IPS DF 4.7 (cell line): Measurements from ENCODE around the gene TSHZ3.

Source experiments
- DNase-seq: peaks from one replicate; pipeline ENCODE4 v3.0.0-alpha.2; 2013; ENCODE audit warnings: low spot score; ENCODE audit errors: extremely low read depth

TSHZ3 gene

DNA sequence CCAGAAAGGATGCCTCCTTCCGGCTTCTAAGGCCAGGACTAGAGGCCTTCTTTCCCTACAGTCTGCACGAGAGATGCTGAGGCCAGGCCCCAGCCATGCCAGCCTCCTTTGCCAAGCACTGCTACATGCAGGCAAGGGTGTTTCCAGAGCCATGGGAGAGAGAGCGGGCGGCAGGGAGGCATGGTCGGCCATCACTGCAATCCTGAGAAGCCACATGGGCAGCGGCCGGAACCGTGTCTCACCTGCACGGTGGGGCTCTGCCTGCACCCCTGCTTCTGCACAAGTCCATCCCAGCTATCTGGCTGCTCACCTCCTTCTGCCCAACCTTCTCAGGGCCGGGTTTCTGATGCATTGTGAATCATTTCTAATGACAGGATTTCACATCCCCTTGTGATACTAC lies 35.1 kb downstream of the TSHZ3 start:
- no peak for DNase-seq

DNA sequence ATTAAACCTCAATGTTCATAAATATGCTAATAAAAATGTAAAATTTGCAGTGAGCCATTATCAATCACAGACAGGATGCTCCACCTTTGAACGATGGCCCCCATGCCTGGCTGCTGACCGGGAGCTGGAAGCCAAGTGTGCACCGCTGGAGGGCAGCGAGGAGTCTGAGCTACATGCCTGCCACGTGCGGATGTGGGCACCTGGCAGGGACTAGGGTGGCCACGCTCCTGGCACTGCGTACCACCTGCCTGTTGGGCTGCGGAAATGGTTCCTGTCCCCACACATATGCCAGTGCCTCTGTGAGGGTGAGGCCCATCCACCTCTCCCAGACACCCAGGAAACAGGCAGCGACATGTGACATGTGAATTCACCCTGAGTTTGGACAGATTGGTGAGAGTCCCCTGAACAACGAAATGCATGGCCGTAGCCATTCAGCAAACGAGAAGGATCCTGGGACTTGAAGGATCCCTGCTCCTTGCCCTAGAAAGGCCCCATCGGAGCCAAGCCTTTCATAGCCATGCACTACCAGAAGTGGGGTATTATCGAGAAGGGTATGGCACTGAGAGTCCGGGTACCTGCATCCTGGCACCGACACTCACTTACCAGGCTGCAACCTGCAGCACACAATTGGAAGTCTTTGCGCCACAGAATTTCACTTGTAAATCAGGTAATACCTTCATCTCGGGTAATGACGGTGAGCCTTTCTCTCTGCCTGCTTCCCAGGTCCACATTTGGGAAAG lies 35.8 kb downstream of the TSHZ3 start:
- no peak for DNase-seq

DNA sequence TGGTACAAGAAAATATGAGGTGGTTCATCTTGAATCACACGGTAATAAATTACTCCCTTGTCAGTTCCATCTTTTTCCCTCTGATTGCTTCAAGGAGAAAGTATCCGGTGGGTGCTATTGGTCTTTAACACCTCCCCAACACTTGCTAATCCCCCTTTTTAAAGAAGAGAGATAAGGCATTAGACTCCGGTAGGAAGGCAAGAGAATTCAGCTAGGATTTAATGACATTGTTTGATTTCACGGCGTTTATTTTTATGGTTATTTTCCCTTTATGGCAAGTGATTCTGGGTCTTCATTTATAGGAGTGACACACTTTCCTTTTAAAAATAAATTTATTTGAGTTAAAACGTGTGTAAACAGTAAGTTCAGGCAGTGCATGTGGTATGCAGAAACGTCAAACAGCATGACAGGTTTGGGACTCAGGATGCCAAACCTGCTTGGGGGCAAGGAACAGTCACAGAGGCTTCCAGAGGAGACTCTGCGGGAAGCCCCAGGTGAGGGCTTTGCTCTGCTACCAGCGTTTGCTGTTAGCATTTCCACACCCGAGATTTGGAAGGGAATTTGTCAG lies 36.5 kb downstream of the TSHZ3 start:
- DNase-seq, result no peak

DNA sequence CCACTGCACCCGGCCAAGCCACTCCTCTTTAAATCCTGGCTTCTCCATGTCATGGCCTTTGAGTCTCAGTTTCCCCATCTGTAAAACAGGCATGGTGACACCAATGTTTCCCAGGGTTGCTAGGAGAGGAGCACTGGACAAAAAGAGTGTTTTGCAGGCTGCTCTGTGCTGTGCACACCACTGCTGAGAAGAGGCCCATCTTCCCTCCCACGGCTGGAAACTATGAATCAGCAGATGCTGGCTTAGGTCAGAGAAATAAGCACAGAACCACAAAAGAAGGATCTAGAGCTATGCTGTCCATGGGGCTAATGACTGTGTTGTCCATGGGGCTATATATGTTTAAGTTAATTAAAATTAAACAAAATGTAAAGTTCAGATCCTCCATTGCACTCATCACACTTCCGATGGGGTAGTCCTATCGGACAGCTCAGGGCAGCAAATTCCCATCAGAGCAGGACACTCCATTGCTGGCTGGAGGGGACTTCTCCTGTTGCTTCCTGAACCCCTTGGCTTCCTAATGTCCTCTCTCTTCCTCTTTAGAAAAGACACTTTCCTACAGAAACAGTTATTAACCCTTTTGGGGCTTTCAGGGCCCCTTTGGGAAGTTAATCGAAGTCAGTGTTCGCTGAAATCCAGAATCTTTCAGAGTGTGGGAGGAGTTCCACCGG lies 37.1 kb downstream of the TSHZ3 start:
- no peak for DNase-seq

DNA sequence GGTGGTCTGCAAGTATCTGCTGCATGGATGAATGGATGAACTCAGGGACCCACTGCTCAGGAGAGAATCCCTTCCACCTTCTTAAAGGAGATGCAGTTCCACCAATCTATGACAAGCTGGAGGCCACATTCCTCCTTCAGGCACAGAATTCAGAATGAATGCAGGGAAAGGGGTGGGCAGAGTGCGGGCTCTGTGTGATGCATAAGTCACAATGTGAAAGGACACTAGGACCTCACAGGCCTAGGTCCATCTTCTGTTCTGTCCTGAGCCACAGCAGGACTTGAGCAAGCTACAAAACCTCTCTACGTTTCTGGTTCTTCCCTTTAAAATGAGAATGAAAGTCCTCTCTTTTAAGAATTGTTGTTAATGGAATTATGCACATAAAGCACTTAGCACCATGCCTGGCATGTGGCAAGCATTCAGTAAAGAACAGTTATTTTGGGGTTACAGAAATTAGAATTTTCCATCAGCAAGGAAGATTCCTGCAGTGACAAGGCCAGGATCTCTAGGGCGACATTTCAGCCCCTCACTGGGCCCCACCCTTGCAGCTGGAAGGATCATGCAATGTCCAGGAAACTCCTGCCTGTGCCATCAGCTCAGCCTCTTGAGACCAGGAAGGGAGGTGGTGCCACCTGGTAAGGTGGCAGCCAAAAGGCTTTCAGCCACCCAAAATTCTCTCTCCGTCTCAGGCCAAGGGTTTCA lies 38.7 kb downstream of the TSHZ3 start:
- DNase-seq, result no peak

DNA sequence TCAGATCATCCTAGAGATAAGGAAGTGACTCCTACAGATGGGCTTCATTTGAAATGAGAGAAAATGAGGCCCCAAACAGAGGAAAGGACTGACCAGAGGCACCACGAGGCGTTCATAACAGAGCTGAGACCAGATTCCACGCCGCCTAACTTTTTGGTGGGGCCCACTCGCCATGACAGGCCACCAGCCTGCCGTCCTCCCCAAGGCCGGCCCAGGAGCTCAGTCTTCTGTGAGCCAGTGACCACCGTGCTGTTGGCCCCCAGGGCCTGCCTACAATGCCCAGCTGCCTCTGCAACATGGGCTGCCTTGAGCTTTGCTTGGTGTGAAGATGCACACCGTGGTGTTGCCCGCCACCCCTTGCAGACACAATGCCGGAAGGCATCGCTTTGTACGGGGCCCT lies 40.5 kb downstream of the TSHZ3 start:
- DNase-seq, result no peak

DNA sequence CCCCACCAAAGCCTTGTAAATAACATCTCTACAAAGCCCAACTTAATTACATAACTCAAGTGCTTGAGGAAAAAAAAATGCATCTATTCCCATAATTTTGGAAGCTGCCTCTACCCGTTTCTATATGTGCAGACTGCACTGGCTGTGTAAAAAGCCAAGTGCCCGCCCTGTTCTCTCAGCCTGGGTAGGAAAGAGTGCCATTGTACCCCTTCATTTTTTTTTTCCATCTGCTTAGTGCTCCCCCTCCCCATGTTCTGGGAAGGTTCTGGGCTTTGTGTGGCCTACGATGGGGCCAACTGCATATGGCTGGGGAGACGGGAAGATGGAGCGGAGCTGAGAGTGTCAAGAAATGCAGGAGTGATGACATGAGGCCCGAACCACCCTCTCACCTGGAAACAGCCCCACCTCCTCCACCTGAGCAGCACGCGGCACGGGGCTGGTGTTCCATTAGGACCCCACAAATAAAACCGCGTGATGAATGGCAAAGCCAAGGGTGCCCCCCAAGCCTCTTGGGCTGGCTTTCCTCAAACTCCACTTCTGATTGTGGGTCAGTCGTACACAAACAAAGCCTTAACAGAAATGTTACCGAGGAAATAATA lies 42.1 kb downstream of the TSHZ3 start:
- DNase-seq, result no peak

DNA sequence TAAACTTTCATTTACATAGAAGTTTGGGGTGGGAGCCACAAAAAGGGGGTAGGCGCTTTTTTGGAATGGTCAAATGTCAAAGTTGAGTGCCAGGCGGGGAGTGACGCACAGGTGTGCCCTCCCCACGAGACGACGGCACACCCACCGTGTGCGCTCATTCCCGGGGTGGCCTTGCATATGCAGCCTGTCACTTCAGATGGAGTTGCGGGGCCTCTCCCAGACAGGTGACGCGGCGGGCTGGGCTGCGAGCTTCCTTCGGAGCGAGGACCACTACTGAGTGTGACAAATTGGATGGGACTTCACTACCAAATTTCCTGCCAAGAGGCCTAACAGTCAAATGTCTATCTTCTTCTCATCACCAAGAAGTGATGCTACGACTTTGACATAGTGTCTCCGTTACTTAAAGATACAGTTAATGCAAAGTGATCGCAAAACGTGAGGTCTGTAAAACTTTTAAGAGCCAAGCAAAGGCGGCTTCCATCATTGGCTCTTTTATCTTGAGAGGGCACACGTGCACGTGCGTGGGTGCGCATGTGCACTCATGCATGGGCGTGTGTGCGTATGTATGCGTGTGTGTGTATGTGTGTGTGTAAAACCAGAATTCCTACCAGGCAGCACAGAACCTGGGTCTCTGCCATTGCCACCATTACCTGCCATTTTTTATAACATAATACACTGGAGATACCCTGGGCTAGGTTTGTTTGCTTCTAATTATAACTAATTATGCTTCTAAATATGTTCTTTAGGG lies 43.1 kb downstream of the TSHZ3 start:
- no peak for DNase-seq

DNA sequence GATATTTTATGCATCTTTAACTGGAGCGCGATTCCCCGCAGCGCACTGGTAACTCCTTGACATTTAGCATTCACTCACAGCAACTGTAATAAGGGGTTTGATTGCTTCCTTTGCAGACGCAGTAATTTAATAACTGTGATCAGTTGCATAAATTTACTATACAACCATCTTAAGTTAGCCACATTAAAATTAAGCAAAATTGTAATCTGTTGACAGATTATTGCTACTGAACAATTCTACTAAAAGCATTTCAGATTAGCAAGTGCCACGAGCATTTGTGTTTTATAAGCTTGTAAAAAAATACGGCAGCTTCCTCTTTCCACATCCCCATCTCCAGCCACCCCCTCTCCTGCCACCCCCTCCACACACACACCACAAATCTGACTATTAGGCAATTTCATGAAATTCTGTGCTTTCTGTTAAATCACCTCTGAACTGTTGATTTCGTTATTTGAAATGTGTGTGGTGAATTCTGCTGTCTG lies 44.4 kb downstream of the TSHZ3 start:
- no peak for DNase-seq

DNA sequence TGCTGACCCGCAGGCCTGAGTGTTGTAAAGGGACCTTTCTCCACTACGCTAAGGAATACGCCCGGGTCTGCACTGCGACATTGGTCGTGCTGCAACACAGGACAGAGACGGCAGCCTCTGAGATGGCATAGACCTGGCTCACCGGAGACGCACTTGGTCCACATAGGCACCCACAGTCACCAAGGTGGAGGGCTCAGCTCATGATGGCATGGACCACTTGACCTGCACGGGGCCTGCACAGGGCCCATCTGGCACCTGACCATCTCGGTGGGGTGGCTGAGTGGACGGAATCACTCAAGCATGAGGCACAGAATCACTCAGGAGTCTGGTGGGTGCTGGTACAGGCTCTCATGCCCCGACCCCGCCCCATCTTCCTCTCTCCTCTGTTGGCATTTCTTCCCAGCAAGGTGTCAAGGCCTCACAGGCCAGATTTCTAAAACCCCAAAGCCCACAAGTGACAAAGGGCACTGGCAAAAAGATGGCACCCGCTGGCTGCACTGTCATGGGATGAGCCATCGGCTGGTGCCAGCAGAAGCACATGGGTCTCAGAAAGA lies 45.9 kb downstream of the TSHZ3 start:
- DNase-seq, result no peak

DNA sequence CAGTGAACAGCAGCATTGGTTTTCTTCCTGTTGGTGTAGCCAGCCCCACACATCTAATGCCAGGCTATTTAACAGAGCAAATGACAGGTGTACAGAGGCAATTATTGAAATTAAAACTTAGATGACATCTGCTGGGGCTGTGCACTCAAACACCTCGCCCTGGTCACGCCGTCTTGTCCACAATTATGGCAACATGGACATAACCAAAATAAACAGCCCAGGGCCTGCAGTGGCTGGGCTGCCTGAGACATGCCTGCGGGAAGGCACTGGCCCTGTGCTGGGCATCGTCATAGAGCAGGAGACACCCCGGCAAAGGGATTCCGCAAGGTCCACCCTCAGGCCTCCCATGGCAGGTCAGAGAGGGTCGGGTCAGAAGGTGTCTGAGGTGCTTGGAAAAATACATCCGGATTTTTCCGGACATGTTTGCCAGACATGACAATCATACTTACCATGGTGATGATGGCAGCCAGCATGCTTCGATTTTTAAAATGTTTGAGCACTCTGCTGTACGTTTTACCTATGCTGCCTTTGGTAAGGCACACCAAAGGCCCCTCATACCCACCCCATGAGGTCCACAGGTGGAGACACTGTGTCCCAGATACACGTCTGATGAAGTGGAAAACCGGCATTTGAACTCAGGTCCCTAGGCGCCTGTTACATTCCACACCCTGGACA lies 47.8 kb downstream of the TSHZ3 start:
- DNase-seq, result no peak

DNA sequence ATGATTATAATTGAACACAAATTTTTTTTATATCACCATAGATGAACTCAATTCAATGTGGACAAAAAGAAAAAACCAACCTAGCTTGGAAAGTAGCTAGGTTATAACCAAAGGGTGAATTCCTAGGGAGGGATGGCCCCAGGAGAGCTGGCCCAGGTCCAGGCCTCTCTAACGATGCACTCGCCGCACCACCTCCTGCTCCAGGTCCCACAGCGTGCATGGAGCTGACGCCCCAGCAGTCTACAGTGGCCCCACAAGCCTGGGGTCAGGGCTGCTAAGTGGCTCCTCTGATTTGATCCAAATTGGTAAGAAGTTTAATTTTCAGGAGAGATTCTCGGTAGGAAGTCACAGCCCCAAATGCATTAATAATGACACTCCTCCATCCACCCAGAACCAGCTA lies 48.8 kb downstream of the TSHZ3 start:
- no peak for DNase-seq

DNA sequence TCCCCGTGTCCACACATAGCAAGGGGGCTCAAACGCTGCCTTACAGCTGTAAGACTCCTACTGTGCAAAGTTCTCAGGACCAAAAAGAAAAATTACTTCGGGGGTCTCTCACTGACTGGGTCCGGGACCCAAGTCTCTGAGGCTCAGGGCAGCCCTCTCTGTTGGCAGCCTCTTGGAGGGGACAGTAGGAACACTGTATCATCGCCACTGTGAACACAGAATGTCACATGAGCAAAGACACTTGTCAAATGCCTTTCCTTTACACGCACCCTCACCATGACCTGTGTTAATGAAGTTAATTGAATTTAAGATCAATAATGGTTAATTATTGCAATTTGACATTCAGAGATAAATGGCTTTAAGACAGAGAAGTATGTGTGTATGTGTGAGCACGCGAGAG lies 49.6 kb downstream of the TSHZ3 start:
- DNase-seq, result no peak

DNA sequence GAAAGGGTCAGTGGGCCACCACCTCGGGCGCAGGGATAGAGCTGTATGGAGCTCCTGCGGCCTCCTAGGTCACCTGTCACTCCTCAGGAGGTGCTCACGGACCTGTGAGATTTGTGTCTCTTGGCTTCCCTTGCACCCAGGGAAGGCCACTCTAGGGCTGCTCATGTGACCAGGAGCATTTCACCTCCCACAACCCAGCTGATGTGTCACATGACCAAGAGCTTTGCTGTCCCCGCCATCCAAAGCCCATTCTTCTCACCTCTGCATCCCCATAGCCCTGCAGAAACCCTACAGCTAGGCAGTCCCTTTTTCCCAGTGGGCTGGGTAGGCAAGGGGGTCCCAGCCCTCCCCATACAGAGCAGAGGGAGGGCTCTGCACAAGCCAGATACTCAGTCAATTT lies 51.2 kb downstream of the TSHZ3 start:
- DNase-seq, result no peak

DNA sequence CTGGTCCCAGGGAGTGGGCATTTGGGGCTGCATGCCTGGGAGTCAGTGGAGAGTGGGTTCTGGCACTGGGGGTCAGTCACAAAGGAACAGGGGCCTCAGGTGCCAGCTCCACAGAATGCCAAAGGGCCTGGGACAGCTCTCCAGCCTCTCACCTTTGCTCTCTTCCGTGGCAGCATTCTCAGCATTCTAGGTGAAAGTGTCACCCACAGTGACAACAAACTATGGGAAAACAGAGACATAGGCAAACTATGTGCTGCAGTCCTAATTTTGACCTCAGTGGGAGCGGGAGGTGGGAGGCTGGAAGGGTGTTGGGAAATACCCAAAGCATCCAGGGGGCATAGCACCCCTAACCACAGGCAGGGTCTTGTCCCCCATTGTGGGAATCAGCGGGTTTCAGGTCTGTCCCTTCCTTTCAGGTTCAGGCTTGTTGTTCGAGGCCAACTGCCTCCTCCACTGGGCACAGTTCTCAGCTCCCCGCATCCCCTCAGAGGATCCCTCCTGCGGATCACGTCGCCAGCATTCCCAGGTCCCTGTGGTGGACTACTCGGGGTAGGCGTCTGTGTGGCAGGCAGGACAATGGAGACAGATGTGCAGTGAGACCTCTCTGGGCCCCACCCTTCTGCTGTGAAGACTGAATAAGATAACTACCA lies 52.4 kb downstream of the TSHZ3 start:
- no peak for DNase-seq

DNA sequence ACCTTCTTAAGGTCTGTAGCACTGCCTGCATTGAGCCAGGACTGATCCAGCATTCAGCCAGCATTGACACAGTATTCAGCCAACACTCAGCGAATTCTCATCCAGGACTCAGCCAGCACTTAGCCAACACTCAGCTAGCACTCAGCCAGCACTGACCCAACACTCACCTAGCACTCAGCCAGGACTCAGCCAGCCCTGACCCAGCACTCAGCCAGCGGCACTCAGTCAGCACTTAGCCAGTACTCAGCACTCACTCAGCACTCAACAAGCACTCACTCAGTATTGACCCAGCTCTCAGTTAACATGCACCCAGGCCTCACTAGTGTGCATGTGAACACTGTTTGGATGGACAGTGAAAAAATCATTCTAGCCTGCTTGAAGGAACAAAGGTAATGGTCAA lies 55.0 kb downstream of the TSHZ3 start:
- DNase-seq, result no peak

DNA sequence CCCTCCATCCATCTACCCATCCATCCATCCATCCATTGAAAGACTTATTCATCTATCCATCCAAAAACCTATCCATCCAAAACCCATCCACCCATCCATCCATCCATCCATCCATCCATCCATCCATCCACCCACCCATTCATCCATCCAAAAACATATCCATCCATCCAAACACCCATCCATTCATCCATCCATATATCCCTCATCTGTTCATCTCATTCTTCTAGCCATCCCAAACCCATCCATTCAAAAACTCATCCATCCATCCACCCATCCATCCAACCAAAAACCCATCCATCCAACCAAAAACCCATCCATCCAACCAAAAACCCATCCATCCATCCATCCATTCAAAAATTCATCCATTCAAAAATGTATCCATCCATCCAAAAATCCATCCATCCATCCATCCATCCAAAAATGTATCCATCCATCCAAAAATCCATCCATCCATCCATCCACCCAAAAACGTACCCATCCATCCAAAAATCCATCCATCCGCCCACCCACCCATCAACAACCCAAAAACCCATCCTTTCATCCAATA lies 56.5 kb downstream of the TSHZ3 start:
- DNase-seq, result no peak

DNA sequence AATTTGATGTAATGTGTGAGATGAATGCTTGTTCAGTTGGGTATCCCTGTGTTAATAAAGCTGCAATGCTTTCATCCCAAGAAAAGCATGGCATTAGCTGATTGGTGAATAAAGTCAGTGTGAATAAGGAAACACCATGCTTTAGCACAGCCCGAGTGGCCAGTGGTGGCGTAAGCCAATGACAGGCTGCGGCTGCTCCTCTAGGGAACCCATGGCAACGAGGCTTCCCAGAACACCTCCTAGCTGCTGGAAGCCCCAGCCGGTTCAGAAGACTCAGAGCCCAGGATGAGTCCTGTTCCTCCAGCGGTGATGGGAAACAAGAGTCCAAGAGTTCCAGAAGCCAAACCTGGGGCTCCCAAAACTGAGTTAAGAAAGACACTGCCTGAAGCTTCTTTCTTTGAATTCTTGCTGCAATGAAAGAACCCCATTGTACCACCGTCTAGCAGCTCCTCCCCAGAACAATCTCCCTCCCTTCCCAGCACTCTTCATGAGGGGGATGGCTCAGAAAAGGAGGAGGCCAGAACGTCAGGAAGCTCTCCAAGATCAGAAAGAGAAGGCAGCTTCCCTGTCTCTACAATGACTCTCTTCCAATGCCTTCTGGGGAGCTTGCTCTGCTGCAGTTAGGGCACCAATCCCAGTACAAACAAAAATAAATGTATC lies 58.2 kb downstream of the TSHZ3 start:
- no peak for DNase-seq

DNA sequence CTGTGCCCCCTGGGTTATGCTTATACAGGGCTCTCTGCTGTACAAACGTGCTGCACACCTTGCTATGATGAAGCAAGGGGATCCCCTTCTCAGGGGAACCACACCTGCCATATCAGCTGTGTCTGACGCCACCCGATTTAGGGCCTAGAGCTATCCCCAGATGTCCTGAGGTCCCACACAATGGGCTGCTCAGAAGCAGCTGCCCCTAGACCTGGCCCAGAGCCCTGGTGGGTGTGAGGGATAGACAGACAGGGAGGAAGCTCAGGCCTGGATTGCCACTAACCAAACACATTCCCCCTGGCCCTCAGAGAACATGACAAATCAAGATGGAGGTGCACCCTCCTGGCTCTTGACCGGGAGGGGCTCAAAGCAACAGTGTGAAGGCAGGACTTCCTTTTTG lies 59.3 kb downstream of the TSHZ3 start:
- no peak for DNase-seq
